HepG2 (cell line): ENCODE results near the gene MBLAC1. TPM values are rescaled to one million over a fixed set of nuclear protein-coding genes. Genes with fewer than 3 reads are reported as not detected.

Source experiments
- ATF2 ChIP-seq: sonication (generic); formaldehyde crosslinking; IDR thresholded peaks from 2 replicates; pipeline ENCODE4 v1.4.0; 2020; ENCODE audit warnings: missing genetic modification reagents
- BATF2 ChIP-seq: sonication (generic); formaldehyde crosslinking; IDR thresholded peaks from 2 replicates; pipeline ENCODE4 v1.8.0; 2022; ENCODE audit warnings: mild to moderate bottlenecking, missing genetic modification reagents, moderate library complexity
- IKZF5 ChIP-seq: IDR thresholded peaks from 2 replicates; pipeline ENCODE4 v1.6.1; 2018; ENCODE audit warnings: missing genetic modification reagents, mild to moderate bottlenecking, missing compliant biosample characterization
- NFRKB ChIP-seq: fragments of 450-650 bp; IDR thresholded peaks from 2 replicates; pipeline ENCODE4 v1.6.1; 2017
- NR3C1 ChIP-seq: sonication (generic); formaldehyde crosslinking; IDR thresholded peaks from 2 replicates; pipeline ENCODE4 v1.4.0; 2020; ENCODE audit warnings: missing genetic modification reagents
- ZNF20 ChIP-seq: sonication (generic); formaldehyde crosslinking; IDR thresholded peaks from 2 replicates; pipeline ENCODE4 v1.4.0; 2020; ENCODE audit warnings: mild to moderate bottlenecking, moderate library complexity, missing genetic modification reagents
- ZNF709 ChIP-seq: sonication (generic); formaldehyde crosslinking; IDR thresholded peaks from 2 replicates; pipeline ENCODE4 v1.5.0; 2020; ENCODE audit warnings: mild to moderate bottlenecking, missing genetic modification reagents
- ZSCAN21 ChIP-seq: sonication (generic); formaldehyde crosslinking; IDR thresholded peaks from 2 replicates; pipeline ENCODE4 v1.8.0; 2022; ENCODE audit warnings: mild to moderate bottlenecking, missing genetic modification reagents, moderate library complexity, borderline replicate concordance
- polyA plus RNA-seq, 8 experiments: library from polyadenylated mRNA; depleted of rRNA in 3 of 8; stranded (reverse) in 7 of 8; unstranded in 1 of 8; fragments of >200 nt; fragmentation: Illumina TruSeq in 4 of 8; extraction: Trizol in 4 of 8; gene quantifications; 2 replicates each; pipeline versions ENCODE4 v1.2.1 to v1.2.3, GENCODE V29; 2011 to 2016; ENCODE audit warnings: low read depth in 4 of 8, missing spikeins in 1 of 8, mixed read lengths in 1 of 8; ENCODE audit not compliant: insufficient read depth in 1 of 8
- total RNA-seq, 5 experiments: library from RNA; depleted of rRNA; stranded (reverse); fragments of >200 nt; fragmentation: Illumina TruSeq; extraction: Trizol; gene quantifications; 2 replicates each; pipeline ENCODE4 v1.2.3, GENCODE V29; 2016; ENCODE audit warnings: low read depth in 1 of 5
- TF ChIP-seq, protein P1 (sequence below), 2 experiments: fragments of 450-650 bp in 1 of 2; sonication (generic) in 1 of 2; formaldehyde crosslinking in 1 of 2; IDR thresholded peaks; 2 replicates each; pipeline versions ENCODE4 v1.6.1 to v1.8.0; 2016 to 2022; ENCODE audit warnings: antibody characterized with exemption in 1 of 2, mild to moderate bottlenecking in 1 of 2, missing genetic modification reagents in 1 of 2
- TF ChIP-seq, protein P2 (sequence below), 2 experiments: sonication (generic) in 1 of 2; formaldehyde crosslinking in 1 of 2; IDR thresholded peaks; 2 replicates each; pipeline versions ENCODE4 v1.4.0 to v1.6.1; 2016 to 2020; ENCODE audit warnings: borderline replicate concordance in 1 of 2, low read depth in 1 of 2, mild to moderate bottlenecking in 1 of 2, missing genetic modification reagents in 1 of 2

The MBLAC1 gene
- total and polyA plus RNA-seq, 2 of the 13 experiments (the other 11 are each of a cell fraction or from before 2014, with no cell fraction given) = 0.79 to 2.1 TPM

- TF ChIP-seq, protein P1, sequence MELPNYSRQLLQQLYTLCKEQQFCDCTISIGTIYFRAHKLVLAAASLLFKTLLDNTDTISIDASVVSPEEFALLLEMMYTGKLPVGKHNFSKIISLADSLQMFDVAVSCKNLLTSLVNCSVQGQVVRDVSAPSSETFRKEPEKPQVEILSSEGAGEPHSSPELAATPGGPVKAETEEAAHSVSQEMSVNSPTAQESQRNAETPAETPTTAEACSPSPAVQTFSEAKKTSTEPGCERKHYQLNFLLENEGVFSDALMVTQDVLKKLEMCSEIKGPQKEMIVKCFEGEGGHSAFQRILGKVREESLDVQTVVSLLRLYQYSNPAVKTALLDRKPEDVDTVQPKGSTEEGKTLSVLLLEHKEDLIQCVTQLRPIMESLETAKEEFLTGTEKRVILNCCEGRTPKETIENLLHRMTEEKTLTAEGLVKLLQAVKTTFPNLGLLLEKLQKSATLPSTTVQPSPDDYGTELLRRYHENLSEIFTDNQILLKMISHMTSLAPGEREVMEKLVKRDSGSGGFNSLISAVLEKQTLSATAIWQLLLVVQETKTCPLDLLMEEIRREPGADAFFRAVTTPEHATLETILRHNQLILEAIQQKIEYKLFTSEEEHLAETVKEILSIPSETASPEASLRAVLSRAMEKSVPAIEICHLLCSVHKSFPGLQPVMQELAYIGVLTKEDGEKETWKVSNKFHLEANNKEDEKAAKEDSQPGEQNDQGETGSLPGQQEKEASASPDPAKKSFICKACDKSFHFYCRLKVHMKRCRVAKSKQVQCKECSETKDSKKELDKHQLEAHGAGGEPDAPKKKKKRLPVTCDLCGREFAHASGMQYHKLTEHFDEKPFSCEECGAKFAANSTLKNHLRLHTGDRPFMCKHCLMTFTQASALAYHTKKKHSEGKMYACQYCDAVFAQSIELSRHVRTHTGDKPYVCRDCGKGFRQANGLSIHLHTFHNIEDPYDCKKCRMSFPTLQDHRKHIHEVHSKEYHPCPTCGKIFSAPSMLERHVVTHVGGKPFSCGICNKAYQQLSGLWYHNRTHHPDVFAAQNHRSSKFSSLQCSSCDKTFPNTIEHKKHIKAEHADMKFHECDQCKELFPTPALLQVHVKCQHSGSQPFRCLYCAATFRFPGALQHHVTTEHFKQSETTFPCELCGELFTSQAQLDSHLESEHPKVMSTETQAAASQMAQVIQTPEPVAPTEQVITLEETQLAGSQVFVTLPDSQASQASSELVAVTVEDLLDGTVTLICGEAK (IDR thresholded peaks at IDR 0.05) = no peak
- TF ChIP-seq, protein P1 (CRISPR knock-in tag; IDR thresholded peaks at IDR 0.05) = peak; percentile 31
- TF ChIP-seq ATF2 (CRISPR knock-in tag) (no peak), NR3C1 (CRISPR knock-in tag) (no peak), ZSCAN21 (peak; percentile 22; the same call in 1 of the 2 replicates), NFRKB (0 out of 2 replicates have a peak, but pooled peaks have one; percentile 20), ZNF709 (CRISPR knock-in tag) (peak; percentile 40; the same call in 1 of the 2 replicates), ZNF20 (CRISPR knock-in tag) (no peak), BATF2 (CRISPR knock-in tag) (peak; percentile 5; the same call in 1 of the 2 replicates), IKZF5 (peak; percentile 40; the same call in 1 of the 2 replicates)
- TF ChIP-seq, protein P2, sequence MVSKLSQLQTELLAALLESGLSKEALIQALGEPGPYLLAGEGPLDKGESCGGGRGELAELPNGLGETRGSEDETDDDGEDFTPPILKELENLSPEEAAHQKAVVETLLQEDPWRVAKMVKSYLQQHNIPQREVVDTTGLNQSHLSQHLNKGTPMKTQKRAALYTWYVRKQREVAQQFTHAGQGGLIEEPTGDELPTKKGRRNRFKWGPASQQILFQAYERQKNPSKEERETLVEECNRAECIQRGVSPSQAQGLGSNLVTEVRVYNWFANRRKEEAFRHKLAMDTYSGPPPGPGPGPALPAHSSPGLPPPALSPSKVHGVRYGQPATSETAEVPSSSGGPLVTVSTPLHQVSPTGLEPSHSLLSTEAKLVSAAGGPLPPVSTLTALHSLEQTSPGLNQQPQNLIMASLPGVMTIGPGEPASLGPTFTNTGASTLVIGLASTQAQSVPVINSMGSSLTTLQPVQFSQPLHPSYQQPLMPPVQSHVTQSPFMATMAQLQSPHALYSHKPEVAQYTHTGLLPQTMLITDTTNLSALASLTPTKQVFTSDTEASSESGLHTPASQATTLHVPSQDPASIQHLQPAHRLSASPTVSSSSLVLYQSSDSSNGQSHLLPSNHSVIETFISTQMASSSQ (IDR thresholded peaks at IDR 0.05; ENCODE audit: low read depth) = no peak
- TF ChIP-seq, protein P2 (CRISPR knock-in tag; IDR thresholded peaks at IDR 0.05; ENCODE audit: borderline replicate concordance) = 0 out of 2 replicates have a peak, but pooled peaks have one; percentile 9
Observed at GRCh38 chr7:100126239-100126930, 382 bp upstream of the MBLAC1 start (continued).
